Neural cell (in vitro differentiated cells): Measurements from ENCODE around the gene SERINC4. TPM values are rescaled to one million over a fixed set of nuclear protein-coding genes. Genes with fewer than 3 reads are reported as not detected.
"Not testable (repeated sequence)": the region's sequence is repeated elsewhere in the genome, so short reads cannot be mapped to it uniquely, and the experiment has no call there.

Experiments used
- H2AFZ ChIP-seq: fragments of 200-600, 300-800 bp; sonication (generic), shearing (Covaris generic); 2 replicates; pipeline ENCODE4 v1.6.0; 2014; ENCODE audit warnings: low read depth, mild to moderate bottlenecking, antibody characterized with exemption, low read length, moderate library complexity
- H3F3A ChIP-seq: fragments of 200-600 bp; shearing (Covaris generic); 2 replicates; pipeline ENCODE4 v1.6.1; 2016; ENCODE audit warnings: mild to moderate bottlenecking, moderate library complexity, mixed read lengths, antibody characterized with exemption, low read length; ENCODE audit not compliant: insufficient read depth, poor library complexity, severe bottlenecking
- H3K27ac ChIP-seq: fragments of 200-600, 300-800 bp; sonication (generic), shearing (Covaris generic); 2 replicates; pipeline ENCODE4 v1.5.1; 2014; ENCODE audit warnings: mild to moderate bottlenecking, low read length, moderate library complexity
- H3K27me3 ChIP-seq: fragments of 300-800, 200-600 bp; sonication (generic), shearing (Covaris generic); 2 replicates; pipeline ENCODE4 v1.6.0; 2014; ENCODE audit warnings: mild to moderate bottlenecking, low read depth, low read length, moderate library complexity; ENCODE audit not compliant: insufficient read depth
- H3K36me3 ChIP-seq: fragments of 300-800, 200-600 bp; sonication (generic), shearing (Covaris generic); 2 replicates; pipeline ENCODE4 v1.5.1; 2014; ENCODE audit warnings: mild to moderate bottlenecking, antibody characterized with exemption, low read length, moderate library complexity; ENCODE audit not compliant: insufficient read depth
- H3K4me2 ChIP-seq: fragments of 300-800, 200-600 bp; sonication (generic), shearing (Covaris generic); 2 replicates; pipeline ENCODE4 v1.6.0; 2014; ENCODE audit warnings: mild to moderate bottlenecking, low read length
- H3K4me3 ChIP-seq: fragments of 300-800, 200-600 bp; sonication (generic), shearing (Covaris generic); 2 replicates; pipeline ENCODE4 v1.5.1; 2014; ENCODE audit warnings: mild to moderate bottlenecking, low read length, moderate library complexity
- H3K79me2 ChIP-seq: fragments of 200-600 bp; shearing (Covaris generic); replicated peaks from 2 replicates; pipeline ENCODE4 v1.6.0; 2014; ENCODE audit warnings: mild to moderate bottlenecking, low read length, moderate library complexity; ENCODE audit not compliant: insufficient read depth
- H3K9ac ChIP-seq: fragments of 300-800, 200-600 bp; sonication (generic), shearing (Covaris generic); 2 replicates; pipeline ENCODE4 v1.6.1; 2016; ENCODE audit warnings: mild to moderate bottlenecking, low read length, mixed read lengths
- H3K9me2 ChIP-seq: fragments of 200-600 bp; shearing (Covaris generic); 2 replicates; pipeline ENCODE4 v1.6.1; 2016; ENCODE audit warnings: mild to moderate bottlenecking, low read length, mixed read lengths; ENCODE audit not compliant: insufficient read depth
- H3K9me3 ChIP-seq: fragments of 200-600, 300-800 bp; sonication (generic), shearing (Covaris generic); 2 replicates; pipeline ENCODE4 v1.6.1; 2016; ENCODE audit warnings: mild to moderate bottlenecking, mixed run types, low read length, moderate library complexity, mixed read lengths
- H4K20me1 ChIP-seq: fragments of 200-600 bp; shearing (Covaris generic); 2 replicates; pipeline ENCODE4 v1.6.1; 2016; ENCODE audit warnings: mild to moderate bottlenecking, mixed run types; ENCODE audit not compliant: insufficient read depth
- EP300 ChIP-seq: fragments of 450-650 bp; conservative IDR thresholded peaks from 2 replicates; pipeline ENCODE4 v1.6.1; 2014; ENCODE audit warnings: antibody characterized with exemption, mild to moderate bottlenecking, moderate library complexity; ENCODE audit not compliant: poor library complexity, severe bottlenecking
- EZH2 ChIP-seq: fragments of 200-600, 300-800 bp; shearing (Covaris generic), sonication (generic); IDR thresholded peaks from 2 replicates; pipeline ENCODE4 v1.6.1; 2014; ENCODE audit warnings: antibody characterized with exemption, low read length, borderline replicate concordance, mild to moderate bottlenecking; ENCODE audit not compliant: insufficient read depth, poor library complexity, severe bottlenecking
- MXI1 ChIP-seq: fragments of 450-650 bp; conservative IDR thresholded peaks from 2 replicates; pipeline ENCODE4 v1.6.1; 2014; ENCODE audit warnings: antibody characterized with exemption, mild to moderate bottlenecking; ENCODE audit not compliant: poor library complexity, severe bottlenecking
- POLR2AphosphoS5 ChIP-seq: IDR thresholded peaks from 2 replicates; pipeline ENCODE4 v1.6.1; 2012
- RAD21 ChIP-seq: fragments of 450-650 bp; conservative IDR thresholded peaks from 2 replicates; pipeline ENCODE4 v1.6.1; 2014; ENCODE audit warnings: antibody characterized with exemption, mild to moderate bottlenecking, moderate library complexity
- SMC3 ChIP-seq: fragments of 450-650 bp; conservative IDR thresholded peaks from 2 replicates; pipeline ENCODE4 v1.6.1; 2014; ENCODE audit warnings: antibody characterized with exemption, mild to moderate bottlenecking, moderate library complexity; ENCODE audit not compliant: poor library complexity
- TAF1 ChIP-seq: IDR thresholded peaks from 2 replicates; pipeline ENCODE4 v1.6.1; 2012; ENCODE audit warnings: low read depth
- polyA plus RNA-seq: library from polyadenylated mRNA; depleted of rRNA; stranded (reverse); fragments of >200 nt; gene quantifications from 2 replicates; pipeline ENCODE4 v1.2.3, GENCODE V29; 2014
- TF ChIP-seq, protein P1 (sequence below): fragments of 450-650 bp; IDR thresholded peaks from 2 replicates; pipeline ENCODE4 v1.5.1; 2014; ENCODE audit warnings: antibody characterized with exemption, mild to moderate bottlenecking, moderate library complexity; ENCODE audit not compliant: poor library complexity, severe bottlenecking
- TF ChIP-seq, protein P2 (sequence below): IDR thresholded peaks from 2 replicates; pipeline ENCODE4 v1.6.1; 2012; ENCODE audit warnings: borderline replicate concordance

Gene SERINC4
- polyA plus RNA-seq, 1 donor from 2014 or later = 0.47 TPM

GRCh38 chr15:43808960-43809678, 9.1 kb upstream of the SERINC4 start:
- Histone ChIP-seq H3K36me3 (peaks cover 13% of the 10 kb centered on the region), H3K79me2 (no peaks in the 10 kb centered on the region), H2AFZ (no peak overlapping the region), H3K27me3 (no peaks in the 10 kb centered on the region), H4K20me1 (no peaks in the 10 kb centered on the region), H3K4me2 (no peak overlapping the region), H3K9me3 (no peaks in the 10 kb centered on the region), H3K27ac (no peak overlapping the region), H3K4me3 (no peak overlapping the region), H3F3A (no peaks in the 10 kb centered on the region), H3K9ac (no peak overlapping the region), H3K9me2 (no peaks in the 10 kb centered on the region)
- TF ChIP-seq, protein P1, sequence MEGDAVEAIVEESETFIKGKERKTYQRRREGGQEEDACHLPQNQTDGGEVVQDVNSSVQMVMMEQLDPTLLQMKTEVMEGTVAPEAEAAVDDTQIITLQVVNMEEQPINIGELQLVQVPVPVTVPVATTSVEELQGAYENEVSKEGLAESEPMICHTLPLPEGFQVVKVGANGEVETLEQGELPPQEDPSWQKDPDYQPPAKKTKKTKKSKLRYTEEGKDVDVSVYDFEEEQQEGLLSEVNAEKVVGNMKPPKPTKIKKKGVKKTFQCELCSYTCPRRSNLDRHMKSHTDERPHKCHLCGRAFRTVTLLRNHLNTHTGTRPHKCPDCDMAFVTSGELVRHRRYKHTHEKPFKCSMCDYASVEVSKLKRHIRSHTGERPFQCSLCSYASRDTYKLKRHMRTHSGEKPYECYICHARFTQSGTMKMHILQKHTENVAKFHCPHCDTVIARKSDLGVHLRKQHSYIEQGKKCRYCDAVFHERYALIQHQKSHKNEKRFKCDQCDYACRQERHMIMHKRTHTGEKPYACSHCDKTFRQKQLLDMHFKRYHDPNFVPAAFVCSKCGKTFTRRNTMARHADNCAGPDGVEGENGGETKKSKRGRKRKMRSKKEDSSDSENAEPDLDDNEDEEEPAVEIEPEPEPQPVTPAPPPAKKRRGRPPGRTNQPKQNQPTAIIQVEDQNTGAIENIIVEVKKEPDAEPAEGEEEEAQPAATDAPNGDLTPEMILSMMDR = no peak
- TF ChIP-seq EP300 = no peak
- TF ChIP-seq MXI1 = no peak
- no peak for TF ChIP-seq POLR2AphosphoS5
- TF ChIP-seq RAD21 = no peak
- no peak for TF ChIP-seq EZH2
- TF ChIP-seq SMC3 = no peak
- no peak for TF ChIP-seq TAF1
- TF ChIP-seq, protein P2, sequence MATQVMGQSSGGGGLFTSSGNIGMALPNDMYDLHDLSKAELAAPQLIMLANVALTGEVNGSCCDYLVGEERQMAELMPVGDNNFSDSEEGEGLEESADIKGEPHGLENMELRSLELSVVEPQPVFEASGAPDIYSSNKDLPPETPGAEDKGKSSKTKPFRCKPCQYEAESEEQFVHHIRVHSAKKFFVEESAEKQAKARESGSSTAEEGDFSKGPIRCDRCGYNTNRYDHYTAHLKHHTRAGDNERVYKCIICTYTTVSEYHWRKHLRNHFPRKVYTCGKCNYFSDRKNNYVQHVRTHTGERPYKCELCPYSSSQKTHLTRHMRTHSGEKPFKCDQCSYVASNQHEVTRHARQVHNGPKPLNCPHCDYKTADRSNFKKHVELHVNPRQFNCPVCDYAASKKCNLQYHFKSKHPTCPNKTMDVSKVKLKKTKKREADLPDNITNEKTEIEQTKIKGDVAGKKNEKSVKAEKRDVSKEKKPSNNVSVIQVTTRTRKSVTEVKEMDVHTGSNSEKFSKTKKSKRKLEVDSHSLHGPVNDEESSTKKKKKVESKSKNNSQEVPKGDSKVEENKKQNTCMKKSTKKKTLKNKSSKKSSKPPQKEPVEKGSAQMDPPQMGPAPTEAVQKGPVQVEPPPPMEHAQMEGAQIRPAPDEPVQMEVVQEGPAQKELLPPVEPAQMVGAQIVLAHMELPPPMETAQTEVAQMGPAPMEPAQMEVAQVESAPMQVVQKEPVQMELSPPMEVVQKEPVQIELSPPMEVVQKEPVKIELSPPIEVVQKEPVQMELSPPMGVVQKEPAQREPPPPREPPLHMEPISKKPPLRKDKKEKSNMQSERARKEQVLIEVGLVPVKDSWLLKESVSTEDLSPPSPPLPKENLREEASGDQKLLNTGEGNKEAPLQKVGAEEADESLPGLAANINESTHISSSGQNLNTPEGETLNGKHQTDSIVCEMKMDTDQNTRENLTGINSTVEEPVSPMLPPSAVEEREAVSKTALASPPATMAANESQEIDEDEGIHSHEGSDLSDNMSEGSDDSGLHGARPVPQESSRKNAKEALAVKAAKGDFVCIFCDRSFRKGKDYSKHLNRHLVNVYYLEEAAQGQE = no peak

DNA sequence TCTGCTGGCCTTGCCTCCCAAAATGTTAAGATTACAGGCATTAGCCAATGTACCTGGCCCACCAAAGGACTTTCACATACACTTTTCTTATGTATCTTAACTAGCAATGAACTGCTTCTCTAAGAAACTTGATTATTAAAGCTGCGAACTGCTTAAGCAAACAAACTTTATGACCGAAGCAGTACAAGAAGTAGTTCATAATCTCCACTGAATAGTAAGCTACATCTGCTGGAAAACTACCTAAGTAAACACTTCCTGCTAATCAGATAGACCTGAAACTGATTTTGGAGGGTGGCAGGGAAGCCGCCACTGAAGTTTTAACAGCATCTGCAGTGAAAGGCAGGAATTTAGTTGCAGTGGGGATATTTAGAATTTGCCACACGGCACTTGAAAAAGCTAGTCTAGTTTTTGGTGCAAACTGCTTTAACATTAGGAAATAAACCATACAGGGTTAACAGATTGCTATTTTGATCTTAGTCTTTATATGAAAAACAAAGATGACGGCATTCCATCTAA, 8.5 kb upstream of the SERINC4 start:
- peaks cover 13% of the 10 kb centered on the region for H3K36me3 ChIP-seq
- TF ChIP-seq TAF1 (no peak), EZH2 (no peak), EP300 (no peak), SMC3 (no peak), MXI1 (no peak), POLR2AphosphoS5 (no peak), RAD21 (no peak)
- TF ChIP-seq, protein P2 = no peak
- TF ChIP-seq, protein P1 = no peak

GRCh38 chr15:43802676-43803075, 2.7 kb upstream of the SERINC4 start:
- H3K36me3 ChIP-seq, H4K20me1 ChIP-seq, H3K4me2 ChIP-seq: not testable (repeated sequence)

More for the DNA sequence above, 8.5 kb upstream of the SERINC4 start:
- Histone ChIP-seq H3K9ac (no peak overlapping the region), H3K4me2 (no peak overlapping the region), H3K27me3 (no peaks in the 10 kb centered on the region), H3K79me2 (no peaks in the 10 kb centered on the region), H3K9me2 (no peaks in the 10 kb centered on the region), H3K4me3 (no peak overlapping the region), H4K20me1 (no peaks in the 10 kb centered on the region), H3K27ac (no peak overlapping the region), H3K9me3 (no peaks in the 10 kb centered on the region), H3F3A (no peaks in the 10 kb centered on the region), H2AFZ (no peak overlapping the region)

More at GRCh38 chr15:43802676-43803075, 2.7 kb upstream of the SERINC4 start:
- H3K9me3 ChIP-seq, H3K27ac ChIP-seq, H2AFZ ChIP-seq, H3F3A ChIP-seq, H3K27me3 ChIP-seq, H3K9ac ChIP-seq, H3K79me2 ChIP-seq, H3K9me2 ChIP-seq, H3K4me3 ChIP-seq: not testable (repeated sequence)
